ENCODE measurements around the gene AP1AR.

GRCh38 chr4:112287258-112287989 lies 55.8 kb downstream of the AP1AR start:
- TF ChIP-seq POLR2AphosphoS5 (IDR thresholded peaks at IDR 0.05) (no peak), CTCF (IDR thresholded peaks at IDR 0.05) (no peak)
